Transverse colon (tissue), 3 donors: ENCODE measurements around the gene SF3B2.

Experiments used
- POLR2A ChIP-seq: fragments of 450-650 bp; IDR thresholded peaks from one replicate; pipeline ENCODE4 v1.6.1; 2016; ENCODE audit warnings: antibody characterized with exemption, mild to moderate bottlenecking, moderate library complexity
- TF ChIP-seq, protein P1 (sequence below), 5 experiments: fragments of 200-600 bp in 3 of 5; fragments of 450-650 bp in 2 of 5; sonication (generic) in 3 of 5; IDR thresholded peaks; 1 replicate in 2 of 5; 2 replicates in 3 of 5; pipeline ENCODE4 v1.5.1; 2016 to 2017; ENCODE audit warnings: antibody characterized with exemption in 5 of 5, inconsistent platforms in 3 of 5, mild to moderate bottlenecking in 2 of 5, moderate library complexity in 1 of 5

DNA sequence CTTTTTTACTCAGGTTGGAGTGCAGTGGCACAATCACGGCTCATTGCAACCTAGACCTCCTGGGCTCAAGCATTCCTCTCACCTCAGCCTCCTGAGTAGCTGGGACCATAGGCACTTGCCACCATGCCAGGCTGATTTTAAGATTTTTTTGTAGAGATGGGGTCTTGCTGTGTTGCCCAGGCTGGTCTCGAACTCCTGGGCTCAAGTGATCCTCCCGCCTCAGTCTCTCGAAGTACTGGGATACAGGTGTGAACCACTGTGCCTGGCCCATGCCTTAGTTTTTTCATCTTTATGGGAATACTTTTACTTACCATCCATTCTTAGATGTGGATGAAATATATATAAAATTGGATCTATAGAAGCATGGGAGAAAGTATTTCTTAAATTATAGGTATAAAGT, 23.1 kb downstream of the SF3B2 start:
- TF ChIP-seq, protein P1, sequence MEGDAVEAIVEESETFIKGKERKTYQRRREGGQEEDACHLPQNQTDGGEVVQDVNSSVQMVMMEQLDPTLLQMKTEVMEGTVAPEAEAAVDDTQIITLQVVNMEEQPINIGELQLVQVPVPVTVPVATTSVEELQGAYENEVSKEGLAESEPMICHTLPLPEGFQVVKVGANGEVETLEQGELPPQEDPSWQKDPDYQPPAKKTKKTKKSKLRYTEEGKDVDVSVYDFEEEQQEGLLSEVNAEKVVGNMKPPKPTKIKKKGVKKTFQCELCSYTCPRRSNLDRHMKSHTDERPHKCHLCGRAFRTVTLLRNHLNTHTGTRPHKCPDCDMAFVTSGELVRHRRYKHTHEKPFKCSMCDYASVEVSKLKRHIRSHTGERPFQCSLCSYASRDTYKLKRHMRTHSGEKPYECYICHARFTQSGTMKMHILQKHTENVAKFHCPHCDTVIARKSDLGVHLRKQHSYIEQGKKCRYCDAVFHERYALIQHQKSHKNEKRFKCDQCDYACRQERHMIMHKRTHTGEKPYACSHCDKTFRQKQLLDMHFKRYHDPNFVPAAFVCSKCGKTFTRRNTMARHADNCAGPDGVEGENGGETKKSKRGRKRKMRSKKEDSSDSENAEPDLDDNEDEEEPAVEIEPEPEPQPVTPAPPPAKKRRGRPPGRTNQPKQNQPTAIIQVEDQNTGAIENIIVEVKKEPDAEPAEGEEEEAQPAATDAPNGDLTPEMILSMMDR (IDR thresholded peaks at IDR 0.05) = no peak
- TF ChIP-seq POLR2A = no peak
